Measurements from ENCODE around the gene DARS1. TPM values are rescaled to one million over a fixed set of nuclear protein-coding genes. Genes with fewer than 3 reads are reported as not detected.
A peak's percentile ranks its signal among the peaks of the same experiment; 100 is the strongest.

Gene DARS1
- total and polyA plus RNA-seq, 2 experiments from 2014 or later: 67.0 to 69.5 TPM

DNA sequence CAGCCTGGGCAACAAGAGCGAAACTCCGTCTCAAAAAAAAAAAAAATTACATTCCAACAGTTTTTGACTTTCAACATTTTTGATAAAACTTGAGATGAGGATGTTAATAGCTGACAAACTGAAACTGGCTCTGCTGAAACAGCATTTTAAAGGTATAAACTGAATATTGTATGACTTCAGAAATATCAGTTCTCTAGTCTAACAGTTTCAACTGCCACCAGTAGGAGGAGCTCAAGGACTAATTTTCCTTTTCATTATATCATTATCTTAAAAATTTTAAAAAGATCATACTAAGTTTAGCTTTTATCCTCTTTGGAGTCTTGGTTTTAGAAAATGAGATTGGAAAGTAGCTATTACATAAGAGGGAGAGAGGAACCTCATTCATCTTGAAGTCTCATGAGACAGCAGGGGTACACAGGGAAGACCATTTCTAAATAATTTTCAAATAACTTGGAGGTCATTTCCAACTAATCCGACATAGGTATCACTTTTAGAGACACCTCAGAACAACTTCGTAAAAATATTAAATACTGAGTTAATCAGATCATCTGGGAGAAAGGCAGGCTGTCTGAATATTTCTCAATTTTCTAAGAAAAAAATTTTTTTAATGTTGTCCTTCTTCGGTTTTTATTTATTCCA lies 71.6 kb downstream of the DARS1 start:
- Histone ChIP-seq H2AFZ (no peak overlapping the region), H3K79me2 (no peaks in the 10 kb centered on the region), H3K9me3 (ENCODE audit: low read depth) (no peaks in the 10 kb centered on the region), H3K9me2 (replicated peaks; ENCODE audit: insufficient read depth) (no peaks in the 10 kb centered on the region), H3K36me3 (replicated peaks; ENCODE audit: insufficient read depth, low read depth) (no peaks in the 10 kb centered on the region), H4K20me1 (ENCODE audit: insufficient read depth, poor library complexity, severe bottlenecking) (no peaks in the 10 kb centered on the region), H3K27ac (no peak overlapping the region), H3K4me2 (no peak overlapping the region), H3K4me3 (no peak overlapping the region), H3K27me3 (no peaks in the 10 kb centered on the region), H3K4me1 (ENCODE audit: insufficient read depth) (no peaks in the 10 kb centered on the region)
- 86% methylated on average over 5 of the region's 5 CpGs for WGBS (ENCODE audit: low lambda C conversion rate, missing lambda C conversion rate)
- no peak for TF ChIP-seq EZH2 (IDR thresholded peaks at IDR 0.05; ENCODE audit: borderline replicate concordance)
- TF ChIP-seq, protein P1, sequence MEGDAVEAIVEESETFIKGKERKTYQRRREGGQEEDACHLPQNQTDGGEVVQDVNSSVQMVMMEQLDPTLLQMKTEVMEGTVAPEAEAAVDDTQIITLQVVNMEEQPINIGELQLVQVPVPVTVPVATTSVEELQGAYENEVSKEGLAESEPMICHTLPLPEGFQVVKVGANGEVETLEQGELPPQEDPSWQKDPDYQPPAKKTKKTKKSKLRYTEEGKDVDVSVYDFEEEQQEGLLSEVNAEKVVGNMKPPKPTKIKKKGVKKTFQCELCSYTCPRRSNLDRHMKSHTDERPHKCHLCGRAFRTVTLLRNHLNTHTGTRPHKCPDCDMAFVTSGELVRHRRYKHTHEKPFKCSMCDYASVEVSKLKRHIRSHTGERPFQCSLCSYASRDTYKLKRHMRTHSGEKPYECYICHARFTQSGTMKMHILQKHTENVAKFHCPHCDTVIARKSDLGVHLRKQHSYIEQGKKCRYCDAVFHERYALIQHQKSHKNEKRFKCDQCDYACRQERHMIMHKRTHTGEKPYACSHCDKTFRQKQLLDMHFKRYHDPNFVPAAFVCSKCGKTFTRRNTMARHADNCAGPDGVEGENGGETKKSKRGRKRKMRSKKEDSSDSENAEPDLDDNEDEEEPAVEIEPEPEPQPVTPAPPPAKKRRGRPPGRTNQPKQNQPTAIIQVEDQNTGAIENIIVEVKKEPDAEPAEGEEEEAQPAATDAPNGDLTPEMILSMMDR (IDR thresholded peaks at IDR 0.05; ENCODE audit: poor library complexity): peak; percentile 83
- peak; percentile 66 for DNase-seq (ENCODE audit: low spot score)

DNA sequence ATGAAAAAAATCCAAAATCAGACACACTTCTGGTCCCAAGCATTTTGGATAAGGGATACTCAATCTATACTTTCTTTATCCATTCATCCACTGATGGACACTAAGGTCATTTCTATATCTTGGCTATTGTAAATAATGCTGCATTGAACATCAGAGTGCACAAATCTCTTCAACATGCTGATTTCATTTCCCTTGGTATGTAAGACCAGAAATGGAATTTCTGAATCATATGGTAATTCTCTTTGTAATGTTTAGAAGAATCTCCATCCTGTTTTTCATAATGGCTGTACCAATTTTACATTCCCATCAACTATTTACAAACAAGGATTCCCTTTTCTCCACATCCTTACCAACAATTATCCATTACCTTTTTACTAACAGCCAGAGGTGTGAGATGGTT lies 75.5 kb downstream of the DARS1 start:
- TF ChIP-seq, protein P1 (IDR thresholded peaks at IDR 0.05; ENCODE audit: poor library complexity): no peak
- no peak for TF ChIP-seq EZH2phosphoT487 (IDR thresholded peaks at IDR 0.05; ENCODE audit: low read depth, severe bottlenecking, unreplicated experiment)
- TF ChIP-seq EZH2 (IDR thresholded peaks at IDR 0.05; ENCODE audit: borderline replicate concordance): no peak
- Histone ChIP-seq H4K20me1 (ENCODE audit: insufficient read depth, poor library complexity, severe bottlenecking) (no peaks in the 10 kb centered on the region), H3K27me3 (no peaks in the 10 kb centered on the region), H3K27ac (no peak overlapping the region), H3K9me2 (replicated peaks; ENCODE audit: insufficient read depth) (no peaks in the 10 kb centered on the region), H3K36me3 (replicated peaks; ENCODE audit: insufficient read depth, low read depth) (no peaks in the 10 kb centered on the region), H3K4me3 (no peak overlapping the region), H3K9me3 (ENCODE audit: low read depth) (no peaks in the 10 kb centered on the region), H2AFZ (no peak overlapping the region), H3K4me2 (no peak overlapping the region), H3K79me2 (no peaks in the 10 kb centered on the region), H3K4me1 (ENCODE audit: insufficient read depth) (no peaks in the 10 kb centered on the region)
- DNase-seq (ENCODE audit: low spot score): no peak

DNA sequence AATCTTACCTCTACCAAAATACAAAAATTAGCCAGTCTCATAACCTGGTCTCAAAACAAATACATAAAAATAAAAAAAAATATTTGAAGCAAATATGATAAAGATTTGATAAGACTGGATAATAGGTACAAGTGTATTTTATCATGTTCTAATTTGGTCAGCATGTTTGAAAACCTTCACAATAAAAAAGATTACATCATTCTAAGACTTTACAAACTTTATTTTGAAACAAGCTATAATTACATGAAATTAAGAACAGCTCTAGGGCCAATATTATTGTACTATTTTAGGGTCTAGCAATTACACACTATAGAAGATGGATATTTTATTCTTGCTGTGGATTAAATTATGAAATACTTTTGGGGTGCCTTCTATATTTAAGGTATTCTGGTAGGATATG lies 79.7 kb downstream of the DARS1 start:
- Histone ChIP-seq H2AFZ (no peak overlapping the region), H3K36me3 (replicated peaks; ENCODE audit: insufficient read depth, low read depth) (no peaks in the 10 kb centered on the region), H3K4me2 (no peak overlapping the region), H4K20me1 (ENCODE audit: insufficient read depth, poor library complexity, severe bottlenecking) (no peaks in the 10 kb centered on the region), H3K9me3 (ENCODE audit: low read depth) (no peaks in the 10 kb centered on the region), H3K27me3 (no peaks in the 10 kb centered on the region), H3K4me1 (ENCODE audit: insufficient read depth) (no peaks in the 10 kb centered on the region), H3K27ac (no peak overlapping the region), H3K79me2 (no peaks in the 10 kb centered on the region), H3K4me3 (no peak overlapping the region), H3K9me2 (replicated peaks; ENCODE audit: insufficient read depth) (no peaks in the 10 kb centered on the region)
- DNase-seq (ENCODE audit: low spot score): no peak
- TF ChIP-seq, protein P1 (IDR thresholded peaks at IDR 0.05; ENCODE audit: poor library complexity): no peak
- no peak for TF ChIP-seq EZH2 (IDR thresholded peaks at IDR 0.05; ENCODE audit: borderline replicate concordance)
- TF ChIP-seq EZH2phosphoT487 (IDR thresholded peaks at IDR 0.05; ENCODE audit: low read depth, severe bottlenecking, unreplicated experiment): no peak
